ENCODE results near the gene NUTM2F.
"Not testable (repeated sequence)": the region's sequence is repeated elsewhere in the genome, so short reads cannot be mapped to it uniquely, and the experiment has no call there.

- not testable (repeated sequence) for TF ChIP-seq CTCF (IDR thresholded peaks at IDR 0.05; ENCODE audit: borderline replicate concordance, extremely low read depth, low read length, poor library complexity, severe bottlenecking); EZH2 (IDR thresholded peaks at IDR 0.05; ENCODE audit: borderline replicate concordance, low read depth, low read length, severe bottlenecking)
Observed at GRCh38 chr9:94364093-94364614, 35.7 kb upstream of the NUTM2F start.
